SHP77 (cell line): ENCODE measurements around the gene NBDY.
A peak's percentile ranks its signal among the peaks of the same experiment; 100 is the strongest.
"Not testable (repeated sequence)": the region's sequence is repeated elsewhere in the genome, so short reads cannot be mapped to it uniquely, and the experiment has no call there.

Experiments
- DNase-seq, 2 experiments: peaks; one replicate each; lab custom pipeline; 2025; lab: John Stamatoyannopoulos, UW

NBDY gene

DNA sequence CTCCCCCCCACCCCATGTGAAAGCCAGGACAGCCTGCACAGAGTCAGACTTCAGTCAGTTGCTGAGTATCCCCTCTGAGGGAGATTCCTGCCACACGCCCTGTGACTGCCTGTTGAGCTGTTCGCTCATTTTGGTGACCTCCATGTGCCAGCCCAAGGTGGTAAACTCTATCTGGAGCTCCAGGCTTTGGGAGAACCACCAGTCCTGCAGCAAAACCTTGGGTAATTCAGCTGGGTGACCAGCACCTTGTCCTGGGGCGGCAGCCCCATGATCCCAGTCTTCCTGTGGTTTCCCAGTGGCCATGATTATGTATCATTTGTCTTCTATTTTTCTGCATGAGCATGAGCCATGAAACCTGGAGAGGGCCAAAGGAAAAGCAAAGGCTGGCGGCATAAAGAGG, 73.4 kb downstream of the NBDY start:
- DNase-seq: no peak

GRCh38 chrX:56802921-56803849, 74.1 kb downstream of the NBDY start:
- DNase-seq: peak; percentile 67 to 79

GRCh38 chrX:56803850-56804681, 75.0 kb downstream of the NBDY start:
- DNase-seq: no peak

- no peak for DNase-seq
These were observed 75.8 kb downstream of the NBDY start for GRCh38 chrX:56804867-56805266.

- no peak for DNase-seq
These were observed 76.4 kb downstream of the NBDY start for GRCh38 chrX:56805399-56805798.

DNA sequence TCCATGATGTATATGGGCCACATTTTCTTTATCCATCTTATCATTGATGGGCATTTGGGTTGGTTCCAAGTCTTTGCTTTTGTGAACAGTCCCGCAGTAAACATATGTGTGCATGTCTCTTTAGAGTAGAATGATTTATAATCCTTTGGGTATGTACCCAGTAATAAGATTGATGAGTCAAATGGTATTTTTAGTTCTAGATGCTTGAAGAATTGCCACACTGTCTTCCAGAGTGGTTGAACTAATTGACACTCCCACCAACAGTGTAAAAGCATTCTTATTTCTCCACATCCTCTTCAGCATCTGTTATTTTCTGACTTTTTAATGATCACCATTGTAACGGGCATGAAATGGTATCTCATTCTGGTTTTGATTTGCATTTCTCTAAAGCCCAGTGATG, 77.1 kb downstream of the NBDY start:
- not testable (repeated sequence) for DNase-seq

GRCh38 chrX:56811599-56811998, 82.6 kb downstream of the NBDY start:
- no peak for DNase-seq

DNA sequence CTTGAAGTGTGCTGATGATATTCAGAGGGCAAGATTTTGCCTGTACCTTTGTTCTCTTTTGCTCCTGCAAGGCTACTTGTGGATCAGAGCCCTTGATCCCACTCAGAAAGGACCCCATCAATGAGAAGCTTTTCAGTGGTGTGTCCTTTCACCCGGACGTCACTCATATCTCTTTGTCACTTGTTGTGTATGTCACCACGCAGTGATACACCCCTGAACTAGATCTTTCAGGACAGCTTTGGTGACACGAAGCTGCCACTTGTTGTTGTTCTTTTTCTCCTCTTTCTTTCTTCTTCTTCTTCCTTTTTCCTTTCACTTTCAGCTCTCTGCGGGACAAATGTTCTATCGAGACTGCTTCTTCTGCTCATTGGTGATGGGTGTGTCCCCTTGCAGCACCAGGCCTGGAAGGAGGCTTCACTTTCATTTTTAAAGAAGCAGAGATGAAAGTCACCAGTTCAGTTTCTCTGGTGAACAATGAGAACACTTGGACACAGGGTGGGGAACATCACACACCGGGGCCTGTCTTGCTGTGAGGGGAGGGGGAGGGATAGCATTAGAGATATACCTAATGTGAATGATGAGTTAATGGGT, 83.6 kb downstream of the NBDY start:
- DNase-seq: no peak

DNA sequence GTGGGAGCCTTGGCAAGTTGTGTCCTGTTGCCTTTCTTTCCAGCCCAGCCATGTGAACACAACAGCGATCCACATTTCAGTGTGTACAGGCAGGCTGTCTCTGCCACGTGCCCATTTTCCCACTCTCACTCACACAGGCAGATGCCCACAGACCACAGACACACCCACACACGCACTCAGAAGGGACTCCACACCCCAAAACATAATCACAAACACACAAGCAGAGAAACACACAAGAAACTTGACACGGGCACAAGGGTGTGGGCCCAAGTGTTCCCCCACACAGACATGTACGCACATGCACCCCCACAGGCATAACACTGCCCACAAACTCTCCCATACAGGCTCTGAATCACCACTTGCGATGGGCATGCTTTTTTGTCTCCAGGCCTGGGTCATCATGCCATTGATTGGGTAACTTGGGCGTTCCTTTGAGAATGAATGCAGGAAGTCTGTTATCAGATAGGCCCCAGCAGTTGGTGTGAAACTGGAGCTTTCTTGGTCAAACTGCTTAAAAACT, 84.3 kb downstream of the NBDY start:
- no peak for DNase-seq

DNA sequence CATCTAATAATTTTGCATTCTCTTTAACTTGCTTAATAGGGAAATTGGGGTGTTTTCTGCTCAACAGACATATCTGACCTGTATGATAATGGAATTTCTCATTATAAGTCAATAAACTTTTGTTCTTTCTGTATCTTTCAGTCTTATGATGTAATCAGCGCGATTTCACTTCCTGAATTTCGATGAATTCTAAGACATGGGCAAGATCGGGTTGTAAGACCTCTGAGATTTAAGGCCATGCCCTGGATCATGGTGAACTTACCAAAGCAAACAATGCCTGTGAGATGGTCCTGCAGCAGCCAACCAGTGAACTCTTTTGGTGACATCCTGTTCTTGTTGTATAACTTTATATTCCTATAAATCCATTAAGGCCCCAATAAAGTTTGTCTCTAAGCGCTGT, 88.1 kb downstream of the NBDY start:
- no peak for DNase-seq

DNA sequence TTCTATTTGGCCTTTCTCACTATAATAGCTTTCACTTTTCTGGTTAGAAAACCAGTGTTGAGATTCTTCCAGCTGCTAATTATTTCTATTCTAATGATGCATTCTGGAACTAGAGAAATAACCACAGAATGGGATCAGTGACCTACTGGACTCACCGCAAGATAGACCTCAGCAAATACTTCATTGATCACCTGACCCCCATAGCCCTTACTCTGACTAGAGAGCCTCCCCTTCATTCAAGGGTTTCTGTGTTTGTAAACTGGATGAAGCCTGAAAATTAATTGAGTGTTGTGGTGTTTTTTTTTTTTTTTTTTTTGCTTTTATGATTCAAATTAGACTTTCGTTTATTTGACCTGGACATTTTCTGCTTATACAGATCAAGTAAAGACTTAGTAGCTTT, 97.0 kb downstream of the NBDY start:
- no peak for DNase-seq

DNA sequence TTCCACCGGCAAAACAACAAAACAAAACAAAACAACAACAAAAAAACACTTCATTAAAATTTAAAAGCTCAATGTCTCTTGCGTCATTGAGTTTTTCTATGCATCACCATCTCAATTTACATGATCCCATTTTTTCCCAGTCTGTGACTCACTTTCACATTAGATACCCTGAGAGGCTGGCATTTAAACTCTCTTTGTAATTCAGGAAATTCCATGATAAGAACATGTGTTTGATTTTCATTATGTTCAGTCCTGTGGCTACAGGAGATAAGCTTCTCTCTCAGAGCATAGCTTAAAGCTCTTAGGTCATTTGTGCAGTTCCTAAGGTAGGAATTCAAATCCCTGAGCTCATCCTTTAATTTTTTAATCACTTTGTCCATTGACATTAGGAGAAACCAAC, 104.6 kb downstream of the NBDY start:
- DNase-seq: no peak

- no peak for DNase-seq
These were observed 124.4 kb downstream of the NBDY start for GRCh38 chrX:56853436-56853835.

GRCh38 chrX:56857042-56857441, 128.0 kb downstream of the NBDY start:
- no peak for DNase-seq

DNA sequence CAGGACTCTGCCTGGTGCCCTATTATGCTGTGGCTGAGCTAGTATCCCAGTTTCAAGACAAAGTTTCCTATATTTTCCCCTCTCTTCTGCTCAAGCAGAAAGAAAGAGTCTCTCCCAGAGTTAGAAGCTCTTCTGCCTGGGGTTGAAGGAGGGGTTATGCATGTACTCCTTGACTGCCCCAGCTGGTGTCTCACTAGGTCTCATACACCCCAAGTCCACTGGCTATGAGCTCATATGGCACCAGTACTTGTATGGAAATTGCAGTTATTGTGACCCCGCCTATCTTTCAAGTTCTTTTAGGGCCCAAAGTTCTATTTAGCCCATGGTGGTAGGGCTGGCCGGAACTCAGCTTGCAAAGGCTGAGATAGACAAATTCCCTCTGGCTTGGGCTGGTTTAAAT, 131.8 kb downstream of the NBDY start:
- no peak for DNase-seq
